Panc1 (cell line): ENCODE results near the gene GAST.

Experiments
- CTCF ChIP-seq: fragments of 450-650 bp; IDR thresholded peaks from 2 replicates; pipeline ENCODE4 v1.5.1; 2017; ENCODE audit warnings: mild to moderate bottlenecking
- POLR2AphosphoS5 ChIP-seq: IDR thresholded peaks from 2 replicates; pipeline ENCODE4 v1.6.1; 2012; ENCODE audit warnings: mild to moderate bottlenecking, low read depth, low read length, moderate library complexity
- REST ChIP-seq, 2 experiments: IDR thresholded peaks; 2 replicates each; pipeline ENCODE4 v1.6.1; 2011 to 2012; ENCODE audit warnings: low read depth in 2 of 2, control low read depth in 1 of 2, low read length in 1 of 2, mild to moderate bottlenecking in 1 of 2, moderate library complexity in 1 of 2; ENCODE audit not compliant: insufficient read depth in 1 of 2
- SIN3A ChIP-seq: IDR thresholded peaks from 2 replicates; pipeline ENCODE4 v1.6.1; 2012; ENCODE audit warnings: low read depth, mild to moderate bottlenecking, low read length, moderate library complexity, borderline replicate concordance; ENCODE audit not compliant: insufficient read depth
- TCF7L2 ChIP-seq: IDR thresholded peaks from 2 replicates; pipeline ENCODE4 v1.6.1; 2011; ENCODE audit warnings: mild to moderate bottlenecking, low read depth, low read length, inconsistent platforms

GRCh38 chr17:41718287-41718645, 6.1 kb downstream of the GAST start:
- TF ChIP-seq CTCF (no peak), SIN3A (no peak), POLR2AphosphoS5 (no peak), REST (IDR thresholded peaks at IDR 0.05; ENCODE audit: insufficient read depth in 1 of 2, low read depth in 2 of 2, low read length in 1 of 2) (no peak), TCF7L2 (no peak)
